H1 (cell line): ENCODE results near the gene CES4A. TPM values are rescaled to one million over a fixed set of nuclear protein-coding genes. Genes with fewer than 3 reads are reported as not detected.

Source experiments
- CTCF ChIA-PET: fragments of 300-600 bp; sonication (Branson Sonifier 250); formaldehyde crosslinking; loops from one replicate; lab custom pipeline; 2021; ENCODE audit not compliant: partially characterized antibody; lab: Charles Lee
- POLR2A ChIA-PET: fragments of 300-600 bp; sonication (Branson Sonifier 250); formaldehyde crosslinking; loops from one replicate; lab custom pipeline; 2021; ENCODE audit warnings: inconsistent platforms; ENCODE audit not compliant: partially characterized antibody; lab: Charles Lee
- DNase-seq, 2 experiments: peaks; one replicate each; pipeline versions ENCODE4 v3.0.0 to v3.0.0-alpha.2; 2010 to 2022; ENCODE audit warnings: low spot score in 2 of 2, low read depth in 1 of 2, mixed read lengths in 1 of 2
- FAIRE-seq: peaks from 2 replicates; lab custom pipeline; 2011; peaks lifted over from hg19 to GRCh38; lab: Jason Lieb, UNC
- H2AFZ ChIP-seq: 2 replicates; pipeline ENCODE4 v1.8.1; 2012; ENCODE audit warnings: low read length, inconsistent platforms
- H2AK5ac ChIP-seq: 2 replicates; pipeline ENCODE4 v1.6.1; 2013; ENCODE audit warnings: low read depth, low read length
- H2BK120ac ChIP-seq: replicated peaks from 2 replicates; pipeline ENCODE3; 2013; ENCODE audit warnings: low read depth, low read length, inconsistent platforms
- H2BK12ac ChIP-seq: 2 replicates; pipeline ENCODE4 v1.6.1; 2013; ENCODE audit warnings: low read depth, low read length
- H2BK15ac ChIP-seq: 2 replicates; pipeline ENCODE4 v1.6.1; 2013; ENCODE audit warnings: low read length
- H2BK20ac ChIP-seq: 2 replicates; pipeline ENCODE4 v1.6.1; 2013; ENCODE audit warnings: low read length
- H2BK5ac ChIP-seq: 2 replicates; pipeline ENCODE4 v1.6.1; 2013; ENCODE audit warnings: low read depth, low read length
- H3K14ac ChIP-seq: 2 replicates; pipeline ENCODE4 v1.6.1; 2013; ENCODE audit warnings: inconsistent platforms; ENCODE audit not compliant: insufficient read length
- H3K18ac ChIP-seq: 2 replicates; pipeline ENCODE4 v1.6.1; 2013; ENCODE audit warnings: low read length; ENCODE audit errors: extremely low read depth
- H3K23ac ChIP-seq: 2 replicates; pipeline ENCODE4 v1.6.1; 2013; ENCODE audit warnings: inconsistent platforms; ENCODE audit not compliant: insufficient read length
- H3K23me2 ChIP-seq: 2 replicates; pipeline ENCODE4 v1.6.1; 2013; ENCODE audit warnings: low read depth, low read length
- H3K27ac ChIP-seq: 2 replicates; pipeline ENCODE4 v1.6.1; 2011; ENCODE audit warnings: low read depth, low read length, inconsistent platforms
- H3K27me3 ChIP-seq, 4 experiments: replicated peaks in 1 of 4; 1 replicate in 1 of 4; 2 replicates in 3 of 4; pipeline versions ENCODE4 v1.6.1 to v1.8.1; 2011 to 2013; ENCODE audit warnings: low read length in 3 of 4, mild to moderate bottlenecking in 3 of 4, inconsistent platforms in 2 of 4, mixed read lengths in 2 of 4, moderate library complexity in 1 of 4; ENCODE audit not compliant: control insufficient read depth in 3 of 4, insufficient read depth in 3 of 4; ENCODE audit errors: extremely low read depth in 1 of 4
- H3K36me3 ChIP-seq, 4 experiments: 2 replicates each; pipeline versions ENCODE4 v1.6.1 to v1.8.1; 2011 to 2013; ENCODE audit warnings: mild to moderate bottlenecking in 4 of 4, low read length in 3 of 4, moderate library complexity in 2 of 4, control low read depth in 1 of 4, inconsistent platforms in 1 of 4; ENCODE audit not compliant: insufficient read depth in 4 of 4, control insufficient read depth in 2 of 4
- H3K4ac ChIP-seq: replicated peaks from 2 replicates; pipeline ENCODE3; 2013; ENCODE audit warnings: low read length, low read depth, mixed read lengths, inconsistent platforms; ENCODE audit not compliant: insufficient read length
- H3K4me1 ChIP-seq, 4 experiments: replicated peaks in 1 of 4; 1 replicate in 1 of 4; 2 replicates in 3 of 4; pipeline versions ENCODE4 v1.6.1 to v1.8.1; 2011 to 2013; ENCODE audit warnings: low read length in 3 of 4, inconsistent platforms in 2 of 4, mixed read lengths in 1 of 4; ENCODE audit not compliant: insufficient read depth in 4 of 4, control insufficient read depth in 3 of 4
- H3K4me2 ChIP-seq, 2 experiments: 2 replicates each; pipeline versions ENCODE4 v1.6.1 to v1.8.1; 2011 to 2013; ENCODE audit warnings: low read depth in 2 of 2, low read length in 2 of 2, control low read depth in 1 of 2, inconsistent platforms in 1 of 2, mild to moderate bottlenecking in 1 of 2; ENCODE audit not compliant: insufficient read depth in 1 of 2
- H3K4me3 ChIP-seq, 4 experiments: fragments of 200-600, 300-600 bp in 1 of 4; sonication (generic), shearing (Covaris generic), sonication (Bioruptor Twin) in 1 of 4; 2 replicates each; pipeline versions ENCODE4 v1.5.1 to v1.8.1; 2011 to 2016; ENCODE audit warnings: low read length in 4 of 4, low read depth in 3 of 4, control low read depth in 2 of 4, inconsistent platforms in 2 of 4, mild to moderate bottlenecking in 2 of 4, mixed read lengths in 1 of 4, moderate library complexity in 1 of 4; ENCODE audit not compliant: insufficient read depth in 2 of 4; ENCODE audit errors: extremely low read depth in 1 of 4
- H3K56ac ChIP-seq: replicated peaks from 2 replicates; pipeline ENCODE3; 2013; ENCODE audit warnings: low read depth, mild to moderate bottlenecking, mixed read lengths, low read length, inconsistent platforms; ENCODE audit not compliant: insufficient read length
- H3K79me1 ChIP-seq: 2 replicates; pipeline ENCODE4 v1.6.1; 2013; ENCODE audit warnings: low read depth, low read length, control low read depth
- H3K79me2 ChIP-seq, 2 experiments: 2 replicates each; pipeline versions ENCODE4 v1.6.1 to v1.8.1; 2012 to 2013; ENCODE audit warnings: low read length in 2 of 2, mild to moderate bottlenecking in 2 of 2, inconsistent platforms in 1 of 2; ENCODE audit not compliant: insufficient read depth in 2 of 2, control insufficient read depth in 1 of 2
- H3K9ac ChIP-seq, 4 experiments: replicated peaks in 1 of 4; 1 replicate in 1 of 4; 2 replicates in 3 of 4; pipeline versions ENCODE4 v1.6.1 to v1.8.1; 2011 to 2013; ENCODE audit warnings: low read depth in 3 of 4, low read length in 3 of 4, control low read depth in 2 of 4, mild to moderate bottlenecking in 2 of 4, moderate library complexity in 2 of 4, inconsistent platforms in 1 of 4; ENCODE audit errors: extremely low read depth in 1 of 4
- H3K9me3 ChIP-seq, 2 experiments: 2 replicates each; pipeline versions ENCODE4 v1.6.1 to v1.8.1; 2012 to 2013; ENCODE audit warnings: mild to moderate bottlenecking in 2 of 2, moderate library complexity in 2 of 2, control low read depth in 1 of 2, inconsistent platforms in 1 of 2, low read depth in 1 of 2, low read length in 1 of 2, mixed read lengths in 1 of 2; ENCODE audit not compliant: insufficient read depth in 2 of 2
- H4K20me1 ChIP-seq, 2 experiments: replicated peaks in 1 of 2; 2 replicates each; pipeline versions ENCODE3 to v1.8.1; 2011 to 2013; ENCODE audit warnings: inconsistent platforms in 2 of 2, low read length in 2 of 2, mild to moderate bottlenecking in 1 of 2; ENCODE audit not compliant: insufficient read depth in 2 of 2, control insufficient read depth in 1 of 2
- H4K5ac ChIP-seq: 2 replicates; pipeline ENCODE4 v1.6.1; 2013; ENCODE audit warnings: low read length, low read depth, mixed read lengths, inconsistent platforms; ENCODE audit not compliant: insufficient read length
- H4K8ac ChIP-seq: 2 replicates; pipeline ENCODE4 v1.8.0; 2013; ENCODE audit warnings: mild to moderate bottlenecking, moderate library complexity, low read length, inconsistent platforms; ENCODE audit not compliant: insufficient read depth; ENCODE audit errors: extremely low read depth
- H4K91ac ChIP-seq: replicated peaks from 2 replicates; pipeline ENCODE3; 2013; ENCODE audit warnings: low read length, mixed read lengths, inconsistent platforms; ENCODE audit not compliant: insufficient read length
- BRCA1 ChIP-seq: IDR thresholded peaks from 2 replicates; pipeline ENCODE4 v1.6.1; 2012; ENCODE audit warnings: low read depth, low read length, improper control_type of control experiment
- CEBPB ChIP-seq: IDR thresholded peaks from 2 replicates; pipeline ENCODE4 v1.6.1; 2012; ENCODE audit warnings: low read depth, low read length
- E2F6 ChIP-seq: IDR thresholded peaks from 2 replicates; pipeline ENCODE4 v1.6.1; 2012; ENCODE audit warnings: inconsistent platforms
- JUN ChIP-seq: IDR thresholded peaks from 2 replicates; pipeline ENCODE4 v1.6.1; 2011; ENCODE audit warnings: low read depth, mild to moderate bottlenecking, improper control_type of control experiment, low read length
- POLR2A ChIP-seq, 2 experiments: IDR thresholded peaks; 1 replicate in 1 of 2; 2 replicates in 1 of 2; pipeline ENCODE4 v1.6.1; 2011; ENCODE audit warnings: low read depth in 2 of 2, low read length in 2 of 2, mild to moderate bottlenecking in 2 of 2; ENCODE audit errors: control extremely low read depth in 1 of 2
- RAD21 ChIP-seq, 2 experiments: IDR thresholded peaks in 1 of 2; conservative IDR thresholded peaks in 1 of 2; 2 replicates each; pipeline ENCODE4 v1.6.1; 2011; ENCODE audit warnings: low read depth in 2 of 2, low read length in 2 of 2, improper control_type of control experiment in 1 of 2, inconsistent platforms in 1 of 2, mild to moderate bottlenecking in 1 of 2, moderate library complexity in 1 of 2
- RNF2 ChIP-seq: fragments of 200-900, 300-1000 bp; sonication (generic); IDR thresholded peaks from 2 replicates; pipeline ENCODE4 v1.7.1; 2016; ENCODE audit warnings: borderline replicate concordance, low read depth, mild to moderate bottlenecking, antibody characterized with exemption, low read length; ENCODE audit not compliant: poor library complexity, severe bottlenecking; ENCODE audit errors: missing control alignments
- RXRA ChIP-seq: IDR thresholded peaks from 2 replicates; pipeline ENCODE4 v1.6.1; 2011; ENCODE audit warnings: low read depth, mild to moderate bottlenecking, low read length, moderate library complexity; ENCODE audit not compliant: insufficient read depth
- SP4 ChIP-seq: IDR thresholded peaks from 2 replicates; pipeline ENCODE4 v1.6.1; 2012; ENCODE audit warnings: low read length, inconsistent platforms
- TAF1 ChIP-seq: IDR thresholded peaks from 2 replicates; pipeline ENCODE4 v1.6.1; 2011; ENCODE audit warnings: mild to moderate bottlenecking, low read depth, low read length
- TAF7 ChIP-seq: optimal IDR thresholded peaks from 2 replicates; pipeline ENCODE3; 2011; ENCODE audit warnings: low read depth, mild to moderate bottlenecking, inconsistent platforms, low read length, moderate library complexity, borderline replicate concordance
- WGBS, 2 experiments: shearing (Covaris generic) in 1 of 2; methylation state at CpG; one replicate each; pipeline versions ENCODE4 v1.1.6 to v1.1.7; 2013 to 2015; ENCODE audit warnings: low lambda C conversion rate in 2 of 2, mixed read lengths in 2 of 2, inconsistent platforms in 1 of 2, low coverage in 1 of 2, missing lambda C conversion rate in 1 of 2; ENCODE audit not compliant: insufficient replicate concordance in 2 of 2, insufficient coverage in 1 of 2, insufficient read length in 1 of 2; ENCODE audit errors: extremely low coverage in 1 of 2, missing lambda C conversion rate in 1 of 2; 5-methylcytosine and 5-hydroxymethylcytosine counted together
- polyA plus RNA-seq, 7 experiments: library from polyadenylated mRNA; depleted of rRNA in 3 of 7; stranded (reverse) in 5 of 7; unstranded in 2 of 7; fragments of >200 nt in 5 of 7; fragments of 200-250 nt in 2 of 7; gene quantifications; 1 replicate in 5 of 7; 2 replicates in 1 of 7; 4 replicates in 1 of 7; pipeline versions ENCODE4 v1.2.1 to v1.2.3, GENCODE V29; 2011 to 2013; ENCODE audit warnings: missing spikeins in 2 of 7, mixed read lengths in 2 of 7
- total RNA-seq: library from RNA; stranded (reverse); fragmentation: NEBNext Ultra II Directional; extraction: Animal tissue kit (Norgen Biotek cat#: 25700); gene quantifications from 2 replicates; pipeline ENCODE4 v1.2.1, GENCODE V29; 2021

CES4A gene
- total and polyA plus RNA-seq, 2 of the 8 experiments (the other 6 are each of a cell fraction or from before 2014, with no cell fraction given): 0.93 to 1.5 TPM

GRCh38 chr16:66943426-66944053 lies 44.8 kb upstream of the CES4A start:
- Histone ChIP-seq H3K18ac (no peak overlapping the region), H3K4ac (no peak overlapping the region), H3K23me2 (peaks cover 2% of the 10 kb centered on the region; the same call in 1 of the 2 replicates), H2BK120ac (no peak overlapping the region), H2AK5ac (no peak overlapping the region), H2AFZ (no peak overlapping the region), H3K27ac (no peak overlapping the region), H3K4me2 (no peak overlapping the region), H3K4me1 (peaks cover 0 to 5% (median 1%) of the 10 kb centered on the region in 4 experiments; a peak in 2 of 7 replicates), H4K5ac (no peak overlapping the region), H3K4me3 (no peak overlapping the region), H4K8ac (peak overlapping the region; percentile 57), H4K91ac (no peak overlapping the region), H2BK15ac (no peak overlapping the region), H4K20me1 (peaks cover 0 to 3% of the 10 kb centered on the region in 2 experiments), H2BK20ac (no peak overlapping the region), H3K56ac (no peak overlapping the region), H3K79me1 (no peaks in the 10 kb centered on the region), H3K23ac (no peak overlapping the region), H3K27me3 (peaks cover 6 to 14% (median 13%) of the 10 kb centered on the region in 4 experiments), H3K79me2 (no peaks in the 10 kb centered on the region), H3K36me3 (peaks cover 5 to 18% (median 15%) of the 10 kb centered on the region in 4 experiments; a peak in 7 of 8 replicates), H3K9ac (no peak overlapping the region), H3K14ac (no peak overlapping the region), H2BK5ac (no peak overlapping the region), H3K9me3 (no peaks in the 10 kb centered on the region), H2BK12ac (no peak overlapping the region)
- DNase-seq (no peak), FAIRE-seq (no peak)
- 82% methylated on average over 15 of the region's 15 CpGs; no CpG with 5 or more reads in 1 of the 2 experiments for WGBS, 2 experiments
- POLR2A ChIA-PET: interaction anchor here (0.9 to 1.9 kb wide), 5 partner anchors 15 to 255 kb away, joined by 3 to 6 read pairs (median 3); partner anchors contain the start of gene CDH16
- CTCF ChIA-PET: interaction anchor here (0.5 to 4.7 kb wide), 17 partner anchors 9 to 1215 kb away, joined by 3 to 18 read pairs (median 3); partner anchors contain the start of gene CES3
- no peak for TF ChIP-seq E2F6
- TF ChIP-seq RNF2: no peak
- no peak for TF ChIP-seq BRCA1
- no peak for TF ChIP-seq TAF1
- no peak for TF ChIP-seq TAF7
- TF ChIP-seq JUN: no peak
- TF ChIP-seq RAD21 (IDR thresholded peaks at IDR 0.05 in 1 of 2, conservative IDR thresholded peaks at IDR 0.05 in 1 of 2; ENCODE audit: low read depth in 2 of 2, low read length in 2 of 2): no peak
- TF ChIP-seq POLR2A (IDR thresholded peaks at IDR 0.05; ENCODE audit: control extremely low read depth in 1 of 2, low read depth in 2 of 2, low read length in 2 of 2): no peak
- no peak for TF ChIP-seq CEBPB
- TF ChIP-seq SP4: no peak
- TF ChIP-seq RXRA: no peak
